Measurements from ENCODE around the gene NPR2. TPM values are rescaled to one million over a fixed set of nuclear protein-coding genes. Genes with fewer than 3 reads are reported as not detected.

NPR2 gene
- total and polyA plus RNA-seq, 2 of the 13 experiments (the other 11 are each of a cell fraction or from before 2014, with no cell fraction given) = 7.4 to 9.4 TPM

GRCh38 chr9:35746583-35746982 lies 44.8 kb upstream of the NPR2 start (continued):
- no peak for TF ChIP-seq ZNF512 (CRISPR knock-in tag; IDR thresholded peaks at IDR 0.05)
- TF ChIP-seq HNF4G (IDR thresholded peaks at IDR 0.05; ENCODE audit: borderline replicate concordance, low read depth, low read length) = peak; percentile 45
- no peak for TF ChIP-seq HNF4G (CRISPR knock-in tag; IDR thresholded peaks at IDR 0.05; ENCODE audit: borderline replicate concordance, low read depth)

GRCh38 chr9:35748242-35748857 lies 43.0 kb upstream of the NPR2 start:
- Histone ChIP-seq H3K4me2 (ENCODE audit: low read depth, low read length) (peak overlapping the region; percentile 94), H3K27ac (ENCODE audit: extremely low read length, insufficient read depth, low read length) (peak overlapping the region; percentile 89), H4K20me1 (ENCODE audit: insufficient read depth, low read length) (peaks cover 39% of the 10 kb centered on the region), H2AFZ (ENCODE audit: low read length) (no peak overlapping the region), H3K9me3 (ENCODE audit: low read length) (no peaks in the 10 kb centered on the region), H3K79me2 (ENCODE audit: insufficient read depth, low read length) (peaks cover 51% of the 10 kb centered on the region), H3K27me3 (ENCODE audit: control insufficient read depth in 1 of 2, insufficient read depth in 2 of 2, low read length in 2 of 2) (no peaks in the 10 kb centered on the region; a peak in 2 of 5 replicates), H3K4me1 (ENCODE audit: insufficient read depth, low read length) (peaks cover 42% of the 10 kb centered on the region), H3K4me3 (replicated peaks in 1 of 3; ENCODE audit: insufficient read depth in 1 of 3, low read depth in 2 of 3, low read length in 3 of 3) (peak overlapping the region; percentile 95 to 99 (median 98)), H3K36me3 (replicated peaks in 1 of 2; ENCODE audit: control insufficient read depth in 1 of 2, insufficient read depth in 2 of 2, low read length in 2 of 2) (peaks cover 18 to 42% of the 10 kb centered on the region in 2 experiments), H3K9ac (ENCODE audit: insufficient read depth, low read depth, low read length) (peak overlapping the region; percentile 94)
- in situ Hi-C loops (cut with HindIII; ENCODE audit: extremely low pct_ligation_motif_present, low pct_unique_long_range_greater_than_20kb) (no loop called here), intact Hi-C loops (cut with micrococcal nuclease; ENCODE audit: unreplicated experiment) (loop anchor here (2.0 kb wide), 1 partner anchor 16 kb away; the partner anchor contains the start of genes CREB3 and TLN1)
- FAIRE-seq (no peak), ATAC-seq (peak; percentile 4), DNase-seq (ENCODE audit: low spot score) (no peak)
- BruUV-seq (replicated peaks) = no TSS peak
- ChIA-PET CTCF (ENCODE audit: low intra/inter-chr PET ratio, low total read pairs) (no interaction called here), POLR2A (interaction anchor here (1.0 to 5.8 kb wide), 17 partner anchors 8 to 102 kb away, joined by 3 to 102 read pairs (median 9); partner anchors contain the start of genes ARHGEF39, CCDC107, CREB3 and HINT2)
- 0% methylated on average over 6 of the region's 24 CpGs for WGBS (ENCODE audit: low lambda C conversion rate)
- 0 out of 2 replicates have a peak, but pooled peaks have one; percentile 35 for TF ChIP-seq KLF13 (CRISPR knock-in tag; IDR thresholded peaks at IDR 0.05)
- TF ChIP-seq PAXIP1 (CRISPR knock-in tag; conservative IDR thresholded peaks at IDR 0.05) = 0 out of 2 replicates have a peak, but pooled peaks have one; percentile 10
- TF ChIP-seq ZNF18 (CRISPR knock-in tag; IDR thresholded peaks at IDR 0.05; ENCODE audit: insufficient replicate concordance) = no peak
- peak; percentile 67 for TF ChIP-seq ZNF776 (CRISPR knock-in tag; IDR thresholded peaks at IDR 0.05)
- TF ChIP-seq NFAT5 (CRISPR knock-in tag; IDR thresholded peaks at IDR 0.05) = 0 out of 2 replicates have a peak, but pooled peaks have one; percentile 50
